K562 (cell line): Measurements from ENCODE around the gene SLMAP. TPM values are rescaled to one million over a fixed set of nuclear protein-coding genes. Genes with fewer than 3 reads are reported as not detected.

Source experiments
- ARID1B ChIP-seq: fragments of 450-650 bp; IDR thresholded peaks from 2 replicates; pipeline ENCODE4 v1.6.1; 2016; ENCODE audit warnings: antibody characterized with exemption, mild to moderate bottlenecking, inconsistent platforms
- ARID4B ChIP-seq: sonication (generic); formaldehyde crosslinking; IDR thresholded peaks from 2 replicates; pipeline ENCODE4 v1.8.0; 2022; ENCODE audit warnings: mild to moderate bottlenecking, missing genetic modification reagents
- CREB3 ChIP-seq: fragments of 450-650 bp; conservative IDR thresholded peaks from 2 replicates; pipeline ENCODE4 v1.6.1; 2016; ENCODE audit warnings: missing genetic modification characterization, low read depth, mild to moderate bottlenecking, missing compliant biosample characterization, moderate library complexity
- CSDE1 ChIP-seq, 2 experiments: fragments of 450-650 bp; IDR thresholded peaks; 2 replicates each; pipeline ENCODE4 v1.6.1; 2016; ENCODE audit warnings: mild to moderate bottlenecking in 1 of 2
- ETV1 ChIP-seq: fragments of 450-650 bp; conservative IDR thresholded peaks from 2 replicates; pipeline ENCODE4 v1.6.1; 2016; ENCODE audit warnings: missing genetic modification characterization, control low read depth, low read depth, missing compliant biosample characterization
- FOXA1 ChIP-seq: fragments of 450-650 bp; IDR thresholded peaks from 2 replicates; pipeline ENCODE4 v1.6.1; 2016; ENCODE audit warnings: mild to moderate bottlenecking, borderline replicate concordance
- GATAD2B ChIP-seq: fragments of 450-650 bp; IDR thresholded peaks from 2 replicates; pipeline ENCODE4 v1.6.1; 2017; ENCODE audit warnings: mild to moderate bottlenecking, borderline replicate concordance
- MXD1 ChIP-seq: fragments of 250-450 bp; sonication (Bioruptor Pico); IDR thresholded peaks from 2 replicates; pipeline ENCODE4 v1.8.0; 2021; ENCODE audit warnings: borderline replicate concordance, mild to moderate bottlenecking, moderate library complexity; ENCODE audit not compliant: poor library complexity, severe bottlenecking
- NR1H2 ChIP-seq: sonication (generic); formaldehyde crosslinking; IDR thresholded peaks from 2 replicates; pipeline ENCODE4 v1.4.0; 2020; ENCODE audit warnings: mild to moderate bottlenecking, missing genetic modification reagents
- NRF1 ChIP-seq, 2 experiments: fragments of 450-650 bp; IDR thresholded peaks in 1 of 2; conservative IDR thresholded peaks in 1 of 2; 2 replicates each; pipeline ENCODE4 v1.6.1; 2014; ENCODE audit warnings: mild to moderate bottlenecking in 2 of 2
- PRPF4 ChIP-seq: fragments of 200-400 bp; formaldehyde crosslinking; IDR thresholded peaks from one replicate; pipeline ENCODE4 v1.6.1; 2017; ENCODE audit warnings: low read length, low read depth, mild to moderate bottlenecking; ENCODE audit not compliant: insufficient read depth, poor library complexity, severe bottlenecking
- ZNF146 ChIP-seq: IDR thresholded peaks from one replicate; pipeline ENCODE4 v1.6.1; 2018; ENCODE audit warnings: missing compliant biosample characterization; ENCODE audit not compliant: unreplicated experiment
- polyA plus RNA-seq, 8 experiments: library from polyadenylated mRNA; depleted of rRNA in 4 of 8; stranded (reverse) in 5 of 8; unstranded in 3 of 8; fragments of >200 nt; fragmentation: Nextera tagmentation in 2 of 8; fragmentation: Illumina TruSeq in 1 of 8; extraction: Ambion mirVana in 2 of 8; extraction: Trizol in 1 of 8; gene quantifications; 2 replicates each; pipeline versions ENCODE4 v1.2.1 to v1.2.3, GENCODE V29; 2011 to 2014; ENCODE audit warnings: inconsistent platforms in 1 of 8, missing spikeins in 1 of 8
- total RNA-seq, 7 experiments: library from RNA; depleted of rRNA in 6 of 7; stranded (reverse); fragments of >200 nt in 6 of 7; fragmentation: Illumina TruSeq in 2 of 7; extraction: Trizol in 2 of 7; gene quantifications; 2 replicates each; pipeline versions ENCODE4 v1.2.1 to v1.2.3, GENCODE V29; 2011 to 2021; ENCODE audit warnings: low replicate concordance in 1 of 7

Gene SLMAP
- total and polyA plus RNA-seq, 9 of the 15 experiments (the other 6 are each of a cell fraction or from before 2014, with no cell fraction given): 12.1 to 50.7 (median 28.3) TPM

- TF ChIP-seq NR1H2: no peak
- no peak for TF ChIP-seq GATAD2B
- TF ChIP-seq ZNF146: no peak
- no peak for TF ChIP-seq ETV1 (tag)
- no peak for TF ChIP-seq PRPF4
- no peak for TF ChIP-seq CSDE1 (IDR thresholded peaks at IDR 0.05)
- TF ChIP-seq MXD1 (CRISPR knock-in tag): no peak
- TF ChIP-seq ARID4B (CRISPR knock-in tag): no peak
- no peak for TF ChIP-seq NRF1 (conservative IDR thresholded peaks at IDR 0.05 in 1 of 2, IDR thresholded peaks at IDR 0.05 in 1 of 2)
- no peak for TF ChIP-seq FOXA1
- TF ChIP-seq ARID1B: no peak
- TF ChIP-seq CREB3 (tag): no peak
- TF ChIP-seq, all 486 proteins: peak for 0
Observed at GRCh38 chr3:57772251-57772650, 16.1 kb downstream of the SLMAP start (continued).
